Thoracic aorta (tissue), 2 donors: ENCODE results near the gene DKC1. TPM values are rescaled to one million over a fixed set of nuclear protein-coding genes. Genes with fewer than 3 reads are reported as not detected.
"Not testable (repeated sequence)": the region's sequence is repeated elsewhere in the genome, so short reads cannot be mapped to it uniquely, and the experiment has no call there.

ENCODE experiments used
- ATAC-seq: fragments of 150-250 bp; one replicate; pipeline ENCODE4 v1.8.0; 2017; ENCODE audit warnings: low read depth; ENCODE audit not compliant: insufficient number of reproducible peaks, low FRiP score
- DNase-seq: peaks from one replicate; pipeline ENCODE4 v3.0.0-alpha.2; 2020; ENCODE audit warnings: low spot score
- H3K27ac ChIP-seq, 2 donors: fragments of 200-600 bp; sonication (generic); 1 replicate in 1 of 2; 2 replicates in 1 of 2; pipeline ENCODE4 v1.5.1; 2016; ENCODE audit warnings: mild to moderate bottlenecking in 2 of 2, moderate library complexity in 2 of 2
- H3K27me3 ChIP-seq: fragments of 200-600 bp; sonication (generic); replicated peaks from 2 replicates; pipeline ENCODE4 v1.6.0; 2016; ENCODE audit warnings: mild to moderate bottlenecking; ENCODE audit not compliant: insufficient read depth
- H3K36me3 ChIP-seq: fragments of 200-600 bp; sonication (generic); one replicate; pipeline ENCODE4 v1.5.1; 2016
- H3K4me1 ChIP-seq, 2 donors: fragments of 200-600 bp; sonication (generic); 1 replicate in 1 of 2; 2 replicates in 1 of 2; pipeline versions ENCODE4 v1.5.1 to v1.6.0; 2016; ENCODE audit warnings: low read depth in 2 of 2, mild to moderate bottlenecking in 1 of 2; ENCODE audit not compliant: control insufficient read depth in 1 of 2
- H3K4me3 ChIP-seq: fragments of 200-600 bp; sonication (generic); 2 replicates; pipeline ENCODE4 v1.5.1; 2016; ENCODE audit warnings: mild to moderate bottlenecking
- H3K9me3 ChIP-seq: fragments of 200-600 bp; sonication (generic); 2 replicates; pipeline ENCODE4 v1.5.1; 2016
- total RNA-seq, 2 donors: library from RNA; depleted of rRNA; stranded (reverse); fragments of >200 nt; gene quantifications; one replicate each; pipeline versions ENCODE4 v1.1.0 to v1.2.3, GENCODE V29; 2016
- TF ChIP-seq, protein P1 (sequence below): fragments of 200-600 bp; sonication (generic); IDR thresholded peaks from one replicate; pipeline ENCODE4 v1.5.1; 2019; ENCODE audit warnings: antibody characterized with exemption

DKC1 gene
- total RNA-seq, 2 donors from 2014 or later = 14.9 to 67.2 TPM

DNA sequence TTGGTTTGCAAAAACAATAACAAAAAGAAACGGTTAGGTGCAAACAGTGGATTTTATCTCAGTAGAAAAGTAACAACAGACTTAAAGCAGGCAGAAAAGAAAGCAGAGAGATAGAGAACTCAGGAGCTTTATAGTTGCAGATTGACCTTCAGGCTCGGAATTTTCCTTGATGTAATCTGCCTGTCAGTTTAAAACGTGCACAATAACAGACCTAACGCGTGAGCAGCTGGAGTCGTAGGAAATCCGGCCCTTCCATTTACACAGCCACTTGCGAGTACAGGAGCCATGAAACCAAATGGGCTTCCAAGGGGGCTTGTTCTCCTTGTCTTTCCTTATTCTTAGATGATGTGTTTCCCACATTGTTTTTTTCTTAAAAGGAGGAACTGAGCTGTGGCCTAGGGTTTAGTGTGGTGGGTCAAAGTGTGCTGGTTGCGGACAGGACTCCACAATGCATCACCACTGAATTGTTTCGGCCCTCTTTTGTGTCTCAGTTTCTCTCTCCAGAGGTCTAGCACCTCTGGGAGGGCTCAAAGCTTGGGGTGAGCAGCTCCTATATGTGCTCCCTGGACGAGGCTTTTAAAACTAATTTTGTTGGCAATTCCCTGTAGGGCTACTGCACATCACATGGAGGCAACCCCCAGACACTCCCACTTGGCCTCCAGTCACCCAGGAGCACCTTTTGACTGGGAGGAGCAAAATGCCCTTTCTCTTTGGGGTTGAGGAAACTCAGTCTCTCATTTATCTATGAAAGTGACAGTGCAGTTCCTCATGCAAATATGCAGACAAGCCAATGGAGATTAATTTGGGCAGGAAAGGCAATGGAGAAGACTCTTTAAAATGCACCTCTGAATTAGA is 56.5 kb downstream of the DKC1 start:
- Histone ChIP-seq H3K4me3 (no peak overlapping the region), H3K9me3 (no peaks in the 10 kb centered on the region), H3K4me1 (peaks cover 0 to 7% of the 10 kb centered on the region in 2 donors), H3K27ac (no peak overlapping the region), H3K36me3 (no peaks in the 10 kb centered on the region), H3K27me3 (no peaks in the 10 kb centered on the region)
- no peak for ATAC-seq
- DNase-seq = no peak
- TF ChIP-seq, protein P1, sequence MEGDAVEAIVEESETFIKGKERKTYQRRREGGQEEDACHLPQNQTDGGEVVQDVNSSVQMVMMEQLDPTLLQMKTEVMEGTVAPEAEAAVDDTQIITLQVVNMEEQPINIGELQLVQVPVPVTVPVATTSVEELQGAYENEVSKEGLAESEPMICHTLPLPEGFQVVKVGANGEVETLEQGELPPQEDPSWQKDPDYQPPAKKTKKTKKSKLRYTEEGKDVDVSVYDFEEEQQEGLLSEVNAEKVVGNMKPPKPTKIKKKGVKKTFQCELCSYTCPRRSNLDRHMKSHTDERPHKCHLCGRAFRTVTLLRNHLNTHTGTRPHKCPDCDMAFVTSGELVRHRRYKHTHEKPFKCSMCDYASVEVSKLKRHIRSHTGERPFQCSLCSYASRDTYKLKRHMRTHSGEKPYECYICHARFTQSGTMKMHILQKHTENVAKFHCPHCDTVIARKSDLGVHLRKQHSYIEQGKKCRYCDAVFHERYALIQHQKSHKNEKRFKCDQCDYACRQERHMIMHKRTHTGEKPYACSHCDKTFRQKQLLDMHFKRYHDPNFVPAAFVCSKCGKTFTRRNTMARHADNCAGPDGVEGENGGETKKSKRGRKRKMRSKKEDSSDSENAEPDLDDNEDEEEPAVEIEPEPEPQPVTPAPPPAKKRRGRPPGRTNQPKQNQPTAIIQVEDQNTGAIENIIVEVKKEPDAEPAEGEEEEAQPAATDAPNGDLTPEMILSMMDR = no peak

DNA sequence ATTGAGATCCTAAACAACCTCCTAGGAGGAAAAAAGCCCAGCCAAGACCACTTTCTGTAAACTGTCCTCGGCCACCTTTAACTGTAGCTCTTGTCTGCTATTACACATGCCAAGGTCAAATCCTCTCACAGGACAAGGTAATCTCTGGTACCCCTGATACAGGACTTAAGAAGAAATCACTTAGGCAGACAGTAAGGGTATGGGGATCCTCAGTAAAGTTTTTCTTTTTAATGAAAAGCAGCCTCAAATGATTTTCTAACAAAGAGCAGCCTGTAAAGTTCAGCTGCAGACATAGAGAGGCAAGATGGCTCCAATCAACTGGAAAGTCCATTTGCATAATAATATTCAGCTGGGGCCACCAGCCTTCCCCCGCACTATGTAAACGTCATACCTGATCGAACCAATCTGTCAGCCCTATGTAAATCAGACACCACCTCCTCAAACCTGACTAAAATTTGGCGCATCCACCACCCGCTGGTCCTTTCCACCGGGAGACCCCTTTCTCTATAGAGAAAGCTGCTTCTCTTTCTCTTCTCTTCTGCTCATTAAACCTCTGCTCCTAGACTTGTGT is 57.2 kb downstream of the DKC1 start:
- TF ChIP-seq, protein P1 = no peak

DNA sequence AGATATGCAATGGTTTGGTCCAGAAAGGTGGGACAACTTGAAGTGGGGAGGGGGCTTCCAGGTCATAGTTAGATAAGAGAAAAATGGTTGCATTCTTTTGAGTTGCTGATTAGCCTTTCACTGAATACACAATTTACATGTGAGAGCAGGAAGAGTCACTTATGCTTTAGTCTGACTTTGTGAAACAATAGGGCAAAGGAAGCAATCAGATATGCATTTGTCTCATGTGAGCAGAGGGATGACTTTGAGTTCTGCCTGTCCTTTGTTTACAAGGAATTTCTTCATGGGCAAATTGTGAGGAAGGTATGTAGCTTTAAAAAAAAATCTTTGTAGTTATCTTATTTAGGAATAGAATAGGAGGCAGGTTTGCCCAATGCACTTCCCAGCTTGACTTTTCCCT is 58.9 kb downstream of the DKC1 start:
- Histone ChIP-seq H3K27ac (no peak overlapping the region), H3K27me3 (no peaks in the 10 kb centered on the region), H3K36me3 (no peaks in the 10 kb centered on the region), H3K4me3 (no peak overlapping the region), H3K9me3 (no peaks in the 10 kb centered on the region), H3K4me1 (no peaks in the 10 kb centered on the region)
- DNase-seq (no peak), ATAC-seq (no peak)
- TF ChIP-seq, protein P1 = no peak

More for the DNA sequence above, 57.2 kb downstream of the DKC1 start:
- H3K4me3 ChIP-seq = no peak overlapping the region
- H3K27ac ChIP-seq = no peak overlapping the region
- ATAC-seq = no peak
- H3K36me3 ChIP-seq = no peaks in the 10 kb centered on the region
- no peaks in the 10 kb centered on the region for H3K9me3 ChIP-seq
- H3K27me3 ChIP-seq = no peaks in the 10 kb centered on the region
- H3K4me1 ChIP-seq = peaks cover 0 to 7% of the 10 kb centered on the region in 2 donors
- DNase-seq = no peak

DNA sequence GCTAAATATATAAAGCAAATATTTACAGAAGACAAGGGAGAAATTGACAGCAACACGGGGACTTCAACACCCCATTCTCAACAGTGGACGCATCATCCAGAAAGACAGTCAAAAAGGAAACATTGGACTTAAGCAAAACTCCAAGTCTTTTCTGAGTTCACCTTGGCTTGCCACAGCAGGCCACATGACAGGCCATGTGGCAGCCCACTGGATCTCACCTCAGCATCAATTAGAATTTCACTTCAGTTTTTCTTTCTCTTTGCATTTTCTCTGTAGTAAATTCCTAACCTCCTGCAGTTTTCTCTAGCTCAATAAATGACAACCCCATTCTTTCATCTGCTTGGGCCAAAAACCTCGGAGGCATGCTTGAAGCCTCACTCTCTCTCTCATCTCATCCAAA is 59.4 kb downstream of the DKC1 start:
- H3K9me3 ChIP-seq = no peaks in the 10 kb centered on the region
- no peak for DNase-seq
- no peaks in the 10 kb centered on the region for H3K4me1 ChIP-seq
- no peak overlapping the region for H3K4me3 ChIP-seq
- TF ChIP-seq, protein P1 = no peak
- no peak for ATAC-seq
- H3K36me3 ChIP-seq = no peaks in the 10 kb centered on the region
- H3K27ac ChIP-seq = no peak overlapping the region
- H3K27me3 ChIP-seq = no peaks in the 10 kb centered on the region

DNA sequence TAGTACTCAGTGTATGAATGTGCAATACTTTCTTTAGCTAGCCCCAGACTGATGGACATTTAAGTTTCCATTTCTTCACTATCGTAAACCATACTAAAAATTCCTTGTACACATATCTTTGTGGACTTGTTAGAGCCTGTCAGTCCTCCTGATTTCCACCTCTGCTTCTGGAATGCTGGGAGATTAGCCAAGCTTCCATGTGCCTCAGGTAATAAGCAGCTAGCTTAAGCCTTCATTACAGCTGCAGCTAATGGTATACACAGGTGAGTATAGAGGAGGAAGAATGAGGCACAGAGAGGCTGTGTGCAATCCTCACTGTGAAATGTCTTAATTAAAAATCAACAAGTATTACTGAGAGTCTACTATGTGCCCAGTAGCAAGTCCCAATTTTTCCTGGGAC is 62.0 kb downstream of the DKC1 start:
- Histone ChIP-seq H3K27me3 (no peaks in the 10 kb centered on the region), H3K36me3 (no peaks in the 10 kb centered on the region), H3K27ac (no peak overlapping the region), H3K4me3 (no peak overlapping the region), H3K4me1 (no peaks in the 10 kb centered on the region), H3K9me3 (no peaks in the 10 kb centered on the region)
- DNase-seq = no peak
- no peak for ATAC-seq
- TF ChIP-seq, protein P1 = no peak

DNA sequence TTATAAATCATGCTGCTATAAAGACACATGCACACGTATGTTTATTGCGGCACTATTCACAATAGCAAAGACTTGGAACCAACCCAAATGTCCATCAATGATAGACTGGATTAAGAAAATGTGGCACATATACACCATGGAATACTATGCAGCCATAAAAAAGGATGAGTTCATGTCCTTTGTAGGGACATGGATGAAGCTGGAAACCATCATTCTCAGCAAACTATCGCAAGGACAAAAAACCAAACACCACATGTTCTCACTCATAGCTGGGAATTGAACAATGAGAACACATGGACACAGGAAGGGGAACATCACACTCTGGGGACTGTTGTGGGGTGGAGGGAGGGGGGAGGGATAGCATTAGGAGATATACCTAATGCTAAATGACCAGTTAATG is 62.9 kb downstream of the DKC1 start:
- ATAC-seq, DNase-seq: not testable (repeated sequence)

More for the DNA sequence above, 62.9 kb downstream of the DKC1 start:
- H3K36me3 ChIP-seq, H3K4me1 ChIP-seq, H3K9me3 ChIP-seq, H3K27me3 ChIP-seq, H3K4me3 ChIP-seq, H3K27ac ChIP-seq: not testable (repeated sequence)
